Thoracic aorta (tissue), 2 donors: Measurements from ENCODE around the gene CD38. TPM values are rescaled to one million over a fixed set of nuclear protein-coding genes. Genes with fewer than 3 reads are reported as not detected.

Experiments used
- ATAC-seq: fragments of 150-250 bp; one replicate; pipeline ENCODE4 v1.8.0; 2017; ENCODE audit warnings: low read depth; ENCODE audit not compliant: insufficient number of reproducible peaks, low FRiP score
- DNase-seq: peaks from one replicate; pipeline ENCODE4 v3.0.0-alpha.2; 2020; ENCODE audit warnings: low spot score
- H3K27ac ChIP-seq, 2 donors: fragments of 200-600 bp; sonication (generic); 1 replicate in 1 of 2; 2 replicates in 1 of 2; pipeline ENCODE4 v1.5.1; 2016; ENCODE audit warnings: mild to moderate bottlenecking in 2 of 2, moderate library complexity in 2 of 2
- H3K27me3 ChIP-seq: fragments of 200-600 bp; sonication (generic); replicated peaks from 2 replicates; pipeline ENCODE4 v1.6.0; 2016; ENCODE audit warnings: mild to moderate bottlenecking; ENCODE audit not compliant: insufficient read depth
- H3K36me3 ChIP-seq: fragments of 200-600 bp; sonication (generic); one replicate; pipeline ENCODE4 v1.5.1; 2016
- H3K4me1 ChIP-seq, 2 donors: fragments of 200-600 bp; sonication (generic); 1 replicate in 1 of 2; 2 replicates in 1 of 2; pipeline versions ENCODE4 v1.5.1 to v1.6.0; 2016; ENCODE audit warnings: low read depth in 2 of 2, mild to moderate bottlenecking in 1 of 2; ENCODE audit not compliant: control insufficient read depth in 1 of 2
- H3K4me3 ChIP-seq: fragments of 200-600 bp; sonication (generic); 2 replicates; pipeline ENCODE4 v1.5.1; 2016; ENCODE audit warnings: mild to moderate bottlenecking
- H3K9me3 ChIP-seq: fragments of 200-600 bp; sonication (generic); 2 replicates; pipeline ENCODE4 v1.5.1; 2016
- CTCF ChIP-seq: fragments of 200-600 bp; sonication (generic); IDR thresholded peaks from one replicate; pipeline ENCODE4 v1.5.1; 2019; ENCODE audit warnings: antibody characterized with exemption
- total RNA-seq, 2 donors: library from RNA; depleted of rRNA; stranded (reverse); fragments of >200 nt; gene quantifications; one replicate each; pipeline versions ENCODE4 v1.1.0 to v1.2.3, GENCODE V29; 2016

The CD38 gene
- total RNA-seq, 2 donors from 2014 or later, result 3.2 to 7.8 TPM

GRCh38 chr4:15891312-15891711 lies 113.2 kb downstream of the CD38 start:
- no peaks in the 10 kb centered on the region for H3K27me3 ChIP-seq
- no peak overlapping the region for H3K27ac ChIP-seq
- DNase-seq (no peak), ATAC-seq (no peak)
- no peaks in the 10 kb centered on the region for H3K9me3 ChIP-seq
- H3K4me3 ChIP-seq, result no peak overlapping the region
- no peaks in the 10 kb centered on the region for H3K4me1 ChIP-seq
- TF ChIP-seq CTCF, result no peak
- no peaks in the 10 kb centered on the region for H3K36me3 ChIP-seq

GRCh38 chr4:15893962-15894361 lies 115.8 kb downstream of the CD38 start:
- ATAC-seq, result no peak
- no peak for DNase-seq
- Histone ChIP-seq H3K9me3 (no peaks in the 10 kb centered on the region), H3K27me3 (no peaks in the 10 kb centered on the region), H3K36me3 (no peaks in the 10 kb centered on the region), H3K27ac (no peak overlapping the region), H3K4me1 (no peaks in the 10 kb centered on the region), H3K4me3 (no peak overlapping the region)
- no peak for TF ChIP-seq CTCF

- H3K4me1 ChIP-seq, result no peaks in the 10 kb centered on the region
- DNase-seq (no peak), ATAC-seq (no peak)
- no peaks in the 10 kb centered on the region for H3K36me3 ChIP-seq
- no peak overlapping the region for H3K4me3 ChIP-seq
- no peak overlapping the region for H3K27ac ChIP-seq
- H3K9me3 ChIP-seq, result no peaks in the 10 kb centered on the region
- no peaks in the 10 kb centered on the region for H3K27me3 ChIP-seq
- TF ChIP-seq CTCF, result no peak
These were observed 116.3 kb downstream of the CD38 start for GRCh38 chr4:15894393-15894792.

- H3K27ac ChIP-seq, result no peak overlapping the region
- TF ChIP-seq CTCF, result no peak
- no peaks in the 10 kb centered on the region for H3K9me3 ChIP-seq
- H3K4me1 ChIP-seq, result no peaks in the 10 kb centered on the region
- DNase-seq (no peak), ATAC-seq (no peak)
- H3K36me3 ChIP-seq, result no peaks in the 10 kb centered on the region
- no peaks in the 10 kb centered on the region for H3K27me3 ChIP-seq
- H3K4me3 ChIP-seq, result no peak overlapping the region
These were observed 117.1 kb downstream of the CD38 start for GRCh38 chr4:15894921-15895916.

GRCh38 chr4:15897577-15897976 lies 119.4 kb downstream of the CD38 start:
- ATAC-seq (no peak), DNase-seq (no peak)
- H3K4me3 ChIP-seq, result no peak overlapping the region
- TF ChIP-seq CTCF, result no peak
- no peaks in the 10 kb centered on the region for H3K4me1 ChIP-seq
- no peaks in the 10 kb centered on the region for H3K36me3 ChIP-seq
- no peak overlapping the region for H3K27ac ChIP-seq
- no peaks in the 10 kb centered on the region for H3K27me3 ChIP-seq
- no peaks in the 10 kb centered on the region for H3K9me3 ChIP-seq
